ENCODE data around the gene DNMT3A.

GRCh38 chr2:25227576-25227975, 114.1 kb downstream of the DNMT3A start:
- no peak for TF ChIP-seq BRCA1 (IDR thresholded peaks at IDR 0.05; ENCODE audit: low read depth, low read length)
- no peak for TF ChIP-seq TAF7 (optimal IDR thresholded peaks at IDR 0.05; ENCODE audit: borderline replicate concordance, low read depth, low read length)
- TF ChIP-seq TEAD4 (IDR thresholded peaks at IDR 0.05; ENCODE audit: low read depth, low read length): no peak
- TF ChIP-seq CTCF (IDR thresholded peaks at IDR 0.05; ENCODE audit: control extremely low read depth in 1 of 3, insufficient read depth in 1 of 3, low read depth in 1 of 3, low read length in 3 of 3): peak; percentile 28 to 38 (median 38)
- no peak for TF ChIP-seq RFX5 (IDR thresholded peaks at IDR 0.05; ENCODE audit: borderline replicate concordance, low read depth, low read length)
- TF ChIP-seq NRF1 (IDR thresholded peaks at IDR 0.05; ENCODE audit: low read depth, low read length): no peak
- TF ChIP-seq RAD21 (IDR thresholded peaks at IDR 0.05 in 1 of 2, conservative IDR thresholded peaks at IDR 0.05 in 1 of 2; ENCODE audit: low read depth in 2 of 2, low read length in 2 of 2): peak; percentile 17 to 18; a peak in 1 of 4 replicates
- no peak for TF ChIP-seq GABPA (IDR thresholded peaks at IDR 0.05; ENCODE audit: borderline replicate concordance, insufficient read depth, low read length)
